ENCODE results near the gene AXIN1. TPM values are rescaled to one million over a fixed set of nuclear protein-coding genes. Genes with fewer than 3 reads are reported as not detected.
"Not testable (repeated sequence)": the region's sequence is repeated elsewhere in the genome, so short reads cannot be mapped to it uniquely, and the experiment has no call there.

Gene AXIN1
- total RNA-seq, 4 donors from 2014 or later, result 17.5 to 29.7 (median 26.4) TPM

- no peaks in the 10 kb centered on the region for H3K9me3 ChIP-seq
- peak overlapping the region; percentile 26 to 92 (median 45) for H3K4me3 ChIP-seq (replicated peaks in 1 of 3)
- DNase-seq, result no peak
- WGBS, 2 donors, result 11% methylated on average over 11 of the region's 12 CpGs; no CpG with 5 or more reads in 1 of the 2 donors
- intact Hi-C loops (cut with DNase I), result loop anchor here (10.0 kb wide), 1 partner anchor 104 kb away; no protein-coding TSS in a partner anchor
- H3K27ac ChIP-seq, result peak overlapping the region in 1 of 3 donors; percentile 40
- H3K4me1 ChIP-seq, result peaks cover 28 to 33% of the 10 kb centered on the region in 2 donors
- H3K27me3 ChIP-seq, result no peaks in the 10 kb centered on the region
- TF ChIP-seq POLR2A (IDR thresholded peaks at IDR 0.05), result no peak
- no peak for TF ChIP-seq CTCF (IDR thresholded peaks at IDR 0.05)
- peaks cover 0 to 17% of the 10 kb centered on the region in 2 donors for H3K36me3 ChIP-seq
These were observed 28.2 kb upstream of the AXIN1 start for GRCh38 chr16:380762-381011.

- WGBS, 2 donors, result 82 to 84% methylated on average over 15 to 27 of the region's 27 CpGs
- H3K27ac ChIP-seq, result peak overlapping the region in 2 of 3 donors; percentile 54 to 57
- intact Hi-C loops (cut with DNase I), result loop anchor here (10.0 kb wide), 1 partner anchor 105 kb away; no protein-coding TSS in a partner anchor
- H3K4me3 ChIP-seq (replicated peaks in 1 of 3), result peak overlapping the region in 1 of 3 donors; percentile 92
- no peak for DNase-seq
- no peaks in the 10 kb centered on the region for H3K27me3 ChIP-seq
- peaks cover 28 to 33% of the 10 kb centered on the region in 2 donors for H3K4me1 ChIP-seq
- peaks cover under 1 to 19% of the 10 kb centered on the region in 2 donors for H3K36me3 ChIP-seq
- no peak for TF ChIP-seq CTCF (IDR thresholded peaks at IDR 0.05)
- no peak for TF ChIP-seq POLR2A (IDR thresholded peaks at IDR 0.05)
- no peaks in the 10 kb centered on the region for H3K9me3 ChIP-seq
These were observed 27.6 kb upstream of the AXIN1 start for GRCh38 chr16:379961-380761.

- H3K27me3 ChIP-seq, result no peaks in the 10 kb centered on the region
- H3K4me3 ChIP-seq (replicated peaks in 1 of 3), result no peak overlapping the region
- WGBS, 2 donors, result 53 to 54% methylated on average over 5 to 12 of the region's 16 CpGs
- DNase-seq, result peak; percentile 98 to 99
- peak overlapping the region; percentile 26 to 57 (median 54) for H3K27ac ChIP-seq
- peak in 1 of 2 donors; percentile 26 for TF ChIP-seq POLR2A (IDR thresholded peaks at IDR 0.05)
- no peak for TF ChIP-seq CTCF (IDR thresholded peaks at IDR 0.05)
- peaks cover 7 to 26% of the 10 kb centered on the region in 2 donors for H3K36me3 ChIP-seq
- intact Hi-C loops (cut with DNase I), result no loop called here
- H3K9me3 ChIP-seq, result no peaks in the 10 kb centered on the region
- H3K4me1 ChIP-seq, result peaks cover 28 to 33% of the 10 kb centered on the region in 2 donors
These were observed 26.8 kb upstream of the AXIN1 start for GRCh38 chr16:379183-379960.

GRCh38 chr16:378821-379182 lies 26.3 kb upstream of the AXIN1 start:
- Histone ChIP-seq H3K27ac (peak overlapping the region in 1 of 3 donors; percentile 30), H3K9me3 (no peaks in the 10 kb centered on the region), H3K27me3 (no peaks in the 10 kb centered on the region), H3K4me1 (peaks cover 28 to 29% of the 10 kb centered on the region in 2 donors), H3K36me3 (peaks cover 7 to 32% of the 10 kb centered on the region in 2 donors), H3K4me3 (replicated peaks in 1 of 3) (no peak overlapping the region)
- DNase-seq, result no peak
- intact Hi-C loops (cut with DNase I), result no loop called here
- TF ChIP-seq POLR2A (IDR thresholded peaks at IDR 0.05) (no peak), CTCF (IDR thresholded peaks at IDR 0.05) (no peak)
- WGBS, 2 donors, result 48 to 73% methylated on average over 6 to 8 of the region's 14 CpGs

GRCh38 chr16:378113-378820 lies 25.7 kb upstream of the AXIN1 start:
- 92% methylated on average over 27 to 32 of the region's 36 CpGs for WGBS, 2 donors
- intact Hi-C loops (cut with DNase I), result not testable (repeated sequence)

More at GRCh38 chr16:378113-378820, 25.7 kb upstream of the AXIN1 start:
- H3K4me3 ChIP-seq (replicated peaks in 1 of 3); DNase-seq; H3K27me3 ChIP-seq; H3K9me3 ChIP-seq: not testable (repeated sequence)
- Histone ChIP-seq H3K36me3 (peaks cover 7 to 33% of the 10 kb centered on the region in 2 donors), H3K27ac (peak overlapping the region in 1 of 3 donors; percentile 30), H3K4me1 (peaks cover 23% of the 10 kb centered on the region in 2 donors)

All from thyroid gland (tissue), 4 donors.